ENCODE measurements around the gene PTPRM. TPM values are rescaled to one million over a fixed set of nuclear protein-coding genes. Genes with fewer than 3 reads are reported as not detected.

The PTPRM gene
- polyA plus RNA-seq, 1 of the 3 experiments (the other 2 are of a cell fraction) = 16.0 TPM

DNA sequence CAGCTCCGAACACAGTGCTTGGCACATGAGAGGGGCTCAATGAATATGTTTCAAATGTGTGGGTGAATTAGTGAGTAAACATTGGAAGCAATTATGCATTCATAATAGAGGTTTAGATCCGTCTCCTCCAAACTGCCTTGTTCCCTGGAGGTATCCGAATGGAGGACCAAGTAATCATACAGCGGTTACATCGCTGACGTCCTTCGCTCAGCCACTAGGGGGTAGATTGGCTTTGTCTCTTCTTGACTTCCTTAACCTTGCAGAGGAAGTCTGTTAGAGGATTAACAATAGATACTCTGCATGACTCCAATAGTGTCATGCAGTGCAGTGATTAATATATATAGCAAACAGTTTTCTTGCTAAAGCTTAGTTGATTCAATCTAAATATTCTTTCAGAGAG is 517.0 kb downstream of the PTPRM start (continued):
- TF ChIP-seq MEF2A (IDR thresholded peaks at IDR 0.05; ENCODE audit: borderline replicate concordance, low read depth) (no peak), FOXJ3 (CRISPR knock-in tag; IDR thresholded peaks at IDR 0.05) (no peak), YY1 (IDR thresholded peaks at IDR 0.05; ENCODE audit: low read depth) (no peak), SMC3 (IDR thresholded peaks at IDR 0.05; ENCODE audit: low read depth, low read length) (peak; percentile 41; the same call in 1 of the 2 replicates), RAD21 (IDR thresholded peaks at IDR 0.05; ENCODE audit: low read length) (peak; percentile 70), FOSL2 (IDR thresholded peaks at IDR 0.05; ENCODE audit: borderline replicate concordance, low read depth) (no peak), GATA2 (CRISPR knock-in tag; IDR thresholded peaks at IDR 0.05) (no peak), RCOR1 (IDR thresholded peaks at IDR 0.05; ENCODE audit: low read length) (no peak), TAF1 (IDR thresholded peaks at IDR 0.05; ENCODE audit: borderline replicate concordance, low read depth, low read length) (no peak), FOXM1 (IDR thresholded peaks at IDR 0.05; ENCODE audit: low read depth) (no peak), EZH2phosphoT487 (IDR thresholded peaks at IDR 0.05; ENCODE audit: borderline replicate concordance, low read depth) (no peak)
- TF ChIP-seq, protein P1, sequence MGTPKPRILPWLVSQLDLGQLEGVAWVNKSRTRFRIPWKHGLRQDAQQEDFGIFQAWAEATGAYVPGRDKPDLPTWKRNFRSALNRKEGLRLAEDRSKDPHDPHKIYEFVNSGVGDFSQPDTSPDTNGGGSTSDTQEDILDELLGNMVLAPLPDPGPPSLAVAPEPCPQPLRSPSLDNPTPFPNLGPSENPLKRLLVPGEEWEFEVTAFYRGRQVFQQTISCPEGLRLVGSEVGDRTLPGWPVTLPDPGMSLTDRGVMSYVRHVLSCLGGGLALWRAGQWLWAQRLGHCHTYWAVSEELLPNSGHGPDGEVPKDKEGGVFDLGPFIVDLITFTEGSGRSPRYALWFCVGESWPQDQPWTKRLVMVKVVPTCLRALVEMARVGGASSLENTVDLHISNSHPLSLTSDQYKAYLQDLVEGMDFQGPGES (IDR thresholded peaks at IDR 0.05; ENCODE audit: low read depth, low read length) = no peak

DNA sequence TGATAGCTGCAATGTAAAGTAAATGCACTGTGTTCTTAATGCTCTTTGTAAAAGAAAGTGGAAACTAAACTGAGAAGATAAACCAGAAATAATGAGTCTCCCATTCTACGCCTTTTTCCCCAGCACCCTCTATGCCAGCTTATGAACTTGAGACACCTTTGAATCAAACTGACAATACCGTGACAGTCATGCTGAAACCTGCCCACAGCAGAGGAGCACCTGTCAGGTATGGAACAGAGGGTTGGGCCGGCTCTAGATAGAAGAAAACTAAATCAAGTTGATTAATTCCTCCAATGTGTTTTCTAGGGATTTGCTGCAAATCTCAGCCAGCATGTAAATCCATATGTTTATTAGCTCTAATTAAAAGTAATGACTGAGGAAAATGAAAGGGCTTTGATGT is 521.5 kb downstream of the PTPRM start:
- no peak for TF ChIP-seq MXI1 (IDR thresholded peaks at IDR 0.05; ENCODE audit: low read depth, low read length)
- no peak for TF ChIP-seq CHD2 (IDR thresholded peaks at IDR 0.05; ENCODE audit: low read length, partially characterized antibody)
- TF ChIP-seq ELF1 (IDR thresholded peaks at IDR 0.05) = no peak
- no peak for TF ChIP-seq RCOR1 (IDR thresholded peaks at IDR 0.05; ENCODE audit: low read length)
- no peak for TF ChIP-seq RFX5 (IDR thresholded peaks at IDR 0.05; ENCODE audit: low read length)
- no peak for TF ChIP-seq TCF12 (IDR thresholded peaks at IDR 0.05)
- TF ChIP-seq NRF1 (IDR thresholded peaks at IDR 0.05; ENCODE audit: low read depth, low read length) = no peak
- TF ChIP-seq SIN3A (IDR thresholded peaks at IDR 0.05; ENCODE audit: borderline replicate concordance, low read depth, low read length) = no peak
- no peak for TF ChIP-seq FOXJ3 (CRISPR knock-in tag; IDR thresholded peaks at IDR 0.05)
- no peak for TF ChIP-seq EP300 (IDR thresholded peaks at IDR 0.05; ENCODE audit: borderline replicate concordance in 1 of 2, low read depth in 1 of 2, low read length in 1 of 2)
- TF ChIP-seq GABPA (IDR thresholded peaks at IDR 0.05; ENCODE audit: low read depth) = no peak
- no peak for TF ChIP-seq TEAD4 (IDR thresholded peaks at IDR 0.05; ENCODE audit: borderline replicate concordance, insufficient read depth)
- TF ChIP-seq YY1 (IDR thresholded peaks at IDR 0.05; ENCODE audit: low read depth) = no peak
- no peak for TF ChIP-seq SMC3 (IDR thresholded peaks at IDR 0.05; ENCODE audit: low read depth, low read length)
- WGBS (ENCODE audit: low lambda C conversion rate) = 53% methylated on average over 3 of the region's 3 CpGs
- POLR2A ChIA-PET = no interaction called here

More for the DNA sequence above, 521.5 kb downstream of the PTPRM start:
- H3K27me3 ChIP-seq (ENCODE audit: insufficient read depth) = no peaks in the 10 kb centered on the region
- CTCF ChIA-PET = interaction anchor here (1.0 to 1.5 kb wide), 3 partner anchors 10 to 816 kb away, joined by 3 to 5 read pairs (median 3); no protein-coding TSS in a partner anchor
- H3K27ac ChIP-seq (ENCODE audit: low read depth in 2 of 2, low read length in 1 of 2) = no peak overlapping the region
- H3K4me3 ChIP-seq (ENCODE audit: low read depth in 2 of 2, low read length in 1 of 2) = no peak overlapping the region
- H3F3A ChIP-seq (replicated peaks; ENCODE audit: insufficient read depth) = no peaks in the 10 kb centered on the region
- no peak for DNase-seq
- H3K4me2 ChIP-seq = no peak overlapping the region
- no peaks in the 10 kb centered on the region for H3K79me2 ChIP-seq (ENCODE audit: insufficient read depth)
- no peak overlapping the region for H2AFZ ChIP-seq (ENCODE audit: low read depth)
- no peaks in the 10 kb centered on the region for H3K36me3 ChIP-seq (replicated peaks in 1 of 2; ENCODE audit: control insufficient read depth in 1 of 2, insufficient read depth in 2 of 2, low read length in 1 of 2)
- H3K4me1 ChIP-seq (ENCODE audit: control insufficient read depth in 1 of 2, insufficient read depth in 2 of 2, low read depth in 1 of 2, low read length in 1 of 2) = no peaks in the 10 kb centered on the region; a peak in 1 of 4 replicates
- H4K20me1 ChIP-seq (ENCODE audit: insufficient read depth) = no peaks in the 10 kb centered on the region
- H3K9me2 ChIP-seq = no peaks in the 10 kb centered on the region
- H3K9me3 ChIP-seq = no peaks in the 10 kb centered on the region
- no peak overlapping the region for H3K9ac ChIP-seq
